Measurements from ENCODE around the gene ABHD1. TPM values are rescaled to one million over a fixed set of nuclear protein-coding genes. Genes with fewer than 3 reads are reported as not detected.
A peak's percentile ranks its signal among the peaks of the same experiment; 100 is the strongest.

ABHD1 gene
- total RNA-seq, 1 experiment from 2014 or later = 0.46 TPM

DNA sequence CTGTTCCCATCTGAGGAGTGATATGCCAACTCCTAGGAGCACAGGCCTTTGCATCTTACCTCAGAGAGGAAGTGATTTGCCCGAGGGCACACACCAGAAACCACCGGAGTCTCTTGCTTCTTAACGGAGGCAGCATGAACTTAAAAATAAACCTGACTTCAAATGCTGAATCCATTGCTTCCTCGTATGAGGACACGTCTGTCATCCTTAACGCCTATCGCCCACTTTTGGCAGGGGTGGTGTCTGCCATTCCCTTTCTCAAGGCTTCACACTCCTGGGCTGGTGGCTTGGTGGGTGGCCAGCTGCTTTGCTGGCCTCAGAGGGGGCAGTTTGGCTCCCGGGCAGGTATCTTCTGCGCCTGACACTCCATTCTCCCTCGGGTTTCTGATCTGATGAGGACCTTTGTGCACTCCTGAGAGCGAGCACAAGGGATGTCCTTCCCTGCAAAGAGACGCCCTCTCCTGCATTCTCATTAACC is 11.9 kb downstream of the ABHD1 start:
- ChIA-PET POLR2A (no interaction called here), CTCF (no interaction called here)
- Histone ChIP-seq H3K9me3 (ENCODE audit: control insufficient read depth, insufficient read depth, low read depth, low read length) (no peaks in the 10 kb centered on the region), H3K27me3 (ENCODE audit: control insufficient read depth, insufficient read depth, low read length) (no peaks in the 10 kb centered on the region), H3K4me1 (ENCODE audit: control insufficient read depth, insufficient read depth, low read length) (peaks cover 5% of the 10 kb centered on the region), H3K4me3 (ENCODE audit: low read depth in 2 of 2, low read length in 2 of 2) (no peak overlapping the region), H3K36me3 (ENCODE audit: control insufficient read depth, insufficient read depth, low read length) (peaks cover 4% of the 10 kb centered on the region; the same call in 1 of the 2 replicates), H3K27ac (ENCODE audit: low read length) (peak overlapping the region; percentile 89; the same call in 1 of the 2 replicates)
- TF ChIP-seq, protein P1, sequence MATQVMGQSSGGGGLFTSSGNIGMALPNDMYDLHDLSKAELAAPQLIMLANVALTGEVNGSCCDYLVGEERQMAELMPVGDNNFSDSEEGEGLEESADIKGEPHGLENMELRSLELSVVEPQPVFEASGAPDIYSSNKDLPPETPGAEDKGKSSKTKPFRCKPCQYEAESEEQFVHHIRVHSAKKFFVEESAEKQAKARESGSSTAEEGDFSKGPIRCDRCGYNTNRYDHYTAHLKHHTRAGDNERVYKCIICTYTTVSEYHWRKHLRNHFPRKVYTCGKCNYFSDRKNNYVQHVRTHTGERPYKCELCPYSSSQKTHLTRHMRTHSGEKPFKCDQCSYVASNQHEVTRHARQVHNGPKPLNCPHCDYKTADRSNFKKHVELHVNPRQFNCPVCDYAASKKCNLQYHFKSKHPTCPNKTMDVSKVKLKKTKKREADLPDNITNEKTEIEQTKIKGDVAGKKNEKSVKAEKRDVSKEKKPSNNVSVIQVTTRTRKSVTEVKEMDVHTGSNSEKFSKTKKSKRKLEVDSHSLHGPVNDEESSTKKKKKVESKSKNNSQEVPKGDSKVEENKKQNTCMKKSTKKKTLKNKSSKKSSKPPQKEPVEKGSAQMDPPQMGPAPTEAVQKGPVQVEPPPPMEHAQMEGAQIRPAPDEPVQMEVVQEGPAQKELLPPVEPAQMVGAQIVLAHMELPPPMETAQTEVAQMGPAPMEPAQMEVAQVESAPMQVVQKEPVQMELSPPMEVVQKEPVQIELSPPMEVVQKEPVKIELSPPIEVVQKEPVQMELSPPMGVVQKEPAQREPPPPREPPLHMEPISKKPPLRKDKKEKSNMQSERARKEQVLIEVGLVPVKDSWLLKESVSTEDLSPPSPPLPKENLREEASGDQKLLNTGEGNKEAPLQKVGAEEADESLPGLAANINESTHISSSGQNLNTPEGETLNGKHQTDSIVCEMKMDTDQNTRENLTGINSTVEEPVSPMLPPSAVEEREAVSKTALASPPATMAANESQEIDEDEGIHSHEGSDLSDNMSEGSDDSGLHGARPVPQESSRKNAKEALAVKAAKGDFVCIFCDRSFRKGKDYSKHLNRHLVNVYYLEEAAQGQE (IDR thresholded peaks at IDR 0.05; ENCODE audit: insufficient read depth in 1 of 2, low read depth in 2 of 2, low read length in 1 of 2) = no peak
- TF ChIP-seq, protein P2, sequence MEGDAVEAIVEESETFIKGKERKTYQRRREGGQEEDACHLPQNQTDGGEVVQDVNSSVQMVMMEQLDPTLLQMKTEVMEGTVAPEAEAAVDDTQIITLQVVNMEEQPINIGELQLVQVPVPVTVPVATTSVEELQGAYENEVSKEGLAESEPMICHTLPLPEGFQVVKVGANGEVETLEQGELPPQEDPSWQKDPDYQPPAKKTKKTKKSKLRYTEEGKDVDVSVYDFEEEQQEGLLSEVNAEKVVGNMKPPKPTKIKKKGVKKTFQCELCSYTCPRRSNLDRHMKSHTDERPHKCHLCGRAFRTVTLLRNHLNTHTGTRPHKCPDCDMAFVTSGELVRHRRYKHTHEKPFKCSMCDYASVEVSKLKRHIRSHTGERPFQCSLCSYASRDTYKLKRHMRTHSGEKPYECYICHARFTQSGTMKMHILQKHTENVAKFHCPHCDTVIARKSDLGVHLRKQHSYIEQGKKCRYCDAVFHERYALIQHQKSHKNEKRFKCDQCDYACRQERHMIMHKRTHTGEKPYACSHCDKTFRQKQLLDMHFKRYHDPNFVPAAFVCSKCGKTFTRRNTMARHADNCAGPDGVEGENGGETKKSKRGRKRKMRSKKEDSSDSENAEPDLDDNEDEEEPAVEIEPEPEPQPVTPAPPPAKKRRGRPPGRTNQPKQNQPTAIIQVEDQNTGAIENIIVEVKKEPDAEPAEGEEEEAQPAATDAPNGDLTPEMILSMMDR (IDR thresholded peaks at IDR 0.05) = no peak
- no peak for TF ChIP-seq TCF7L2 (IDR thresholded peaks at IDR 0.05; ENCODE audit: low read depth, low read length)
- no peak for TF ChIP-seq POLR2AphosphoS5 (IDR thresholded peaks at IDR 0.05; ENCODE audit: low read depth, low read length)
- no TSS peak for BruUV-seq (replicated peaks)
- in situ Hi-C loops (cut with HindIII; ENCODE audit: low pct_unique_long_range_greater_than_20kb, low sequenced_read_pairs) (no loop called here), intact Hi-C loops (cut with micrococcal nuclease; ENCODE audit: unreplicated experiment) (no loop called here)
- DNase-seq (ENCODE audit: low read depth, low spot score) (no peak), ATAC-seq (no peak)

DNA sequence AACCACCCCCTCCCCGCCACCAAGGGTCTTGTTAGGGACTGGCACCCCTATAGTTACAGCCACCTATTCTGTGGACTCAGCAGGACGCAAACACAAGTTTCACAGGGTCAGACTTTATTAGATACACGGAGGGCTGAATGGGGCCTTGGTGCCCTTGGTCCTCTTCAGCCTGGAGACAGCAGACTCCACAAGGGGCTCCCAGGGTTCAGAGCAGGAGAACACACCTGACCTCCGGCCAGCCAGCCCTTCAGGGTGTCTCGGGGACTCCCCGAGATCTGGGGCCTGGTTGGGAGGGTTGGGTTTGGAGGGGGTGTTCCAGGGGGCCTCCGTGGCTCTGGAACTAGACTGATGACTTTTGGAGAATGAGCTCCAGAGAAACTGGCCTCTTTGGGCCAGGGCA is 13.1 kb downstream of the ABHD1 start:
- peaks cover 5% of the 10 kb centered on the region for H3K4me1 ChIP-seq (ENCODE audit: control insufficient read depth, insufficient read depth, low read length)
- in situ Hi-C loops (cut with HindIII; ENCODE audit: low pct_unique_long_range_greater_than_20kb, low sequenced_read_pairs) = no loop called here
- ATAC-seq (no peak), DNase-seq (ENCODE audit: low read depth, low spot score) (no peak)
- H3K4me3 ChIP-seq (ENCODE audit: low read depth in 2 of 2, low read length in 2 of 2) = no peak overlapping the region
- H3K27ac ChIP-seq (ENCODE audit: low read length) = no peak overlapping the region
- H3K27me3 ChIP-seq (ENCODE audit: control insufficient read depth, insufficient read depth, low read length) = no peaks in the 10 kb centered on the region
- H3K9me3 ChIP-seq (ENCODE audit: control insufficient read depth, insufficient read depth, low read depth, low read length) = no peaks in the 10 kb centered on the region
- BruUV-seq (replicated peaks) = no TSS peak
- H3K36me3 ChIP-seq (ENCODE audit: control insufficient read depth, insufficient read depth, low read length) = peaks cover 4% of the 10 kb centered on the region; the same call in 1 of the 2 replicates
- TF ChIP-seq, protein P1 (IDR thresholded peaks at IDR 0.05; ENCODE audit: insufficient read depth in 1 of 2, low read depth in 2 of 2, low read length in 1 of 2) = no peak
- TF ChIP-seq TCF7L2 (IDR thresholded peaks at IDR 0.05; ENCODE audit: low read depth, low read length) (no peak), SIN3A (IDR thresholded peaks at IDR 0.05; ENCODE audit: borderline replicate concordance, insufficient read depth, low read depth, low read length) (no peak), POLR2AphosphoS5 (IDR thresholded peaks at IDR 0.05; ENCODE audit: low read depth, low read length) (no peak)
- TF ChIP-seq, protein P2 (IDR thresholded peaks at IDR 0.05) = no peak
- CTCF ChIA-PET = interaction anchor here (0.6 kb wide), 1 partner anchor 13 kb away, joined by 5 read pairs; no protein-coding TSS in a partner anchor
- POLR2A ChIA-PET = interaction anchor here (0.6 to 0.7 kb wide), 2 partner anchors 20 to 24 kb away, joined by 8 to 11 read pairs; no protein-coding TSS in a partner anchor
- intact Hi-C loops (cut with micrococcal nuclease; ENCODE audit: unreplicated experiment) = no loop called here
